Activated T-helper 1 cell treated with anti-CD3 and anti-CD28 coated beads, Interleukin-12 subunit alpha, Interleukin-12 subunit beta, Interleukin-2, Interleukin-4 antibody, amounts not matched to agents 30 ng/mL and 10 ng/mL and 1 ng/mL, durations not matched to agents 14 hours and 24 hours and 36 hours (primary cell): ENCODE data around the gene MVB12B. TPM values are rescaled to one million over a fixed set of nuclear protein-coding genes. Genes with fewer than 3 reads are reported as not detected.

Experiments
- DNase-seq: peaks from one replicate; pipeline ENCODE4 v3.0.0; 2021; ENCODE audit warnings: low spot score
- H3K27ac Mint-ChIP-seq: one replicate; pipeline ENCODE4 v1.8.0; 2021; ENCODE audit warnings: mild to moderate bottlenecking, mixed read lengths
- H3K27me3 Mint-ChIP-seq: one replicate; pipeline ENCODE4 v1.8.0; 2022; ENCODE audit warnings: mild to moderate bottlenecking, moderate library complexity, mixed read lengths; ENCODE audit not compliant: insufficient read depth
- H3K36me3 Mint-ChIP-seq: one replicate; pipeline ENCODE4 v1.8.0; 2021; ENCODE audit warnings: low read depth, mixed read lengths
- H3K4me1 Mint-ChIP-seq: one replicate; pipeline ENCODE4 v1.8.0; 2021; ENCODE audit warnings: low read depth, mixed read lengths
- H3K4me3 Mint-ChIP-seq: one replicate; pipeline ENCODE4 v1.8.0; 2021; ENCODE audit warnings: mild to moderate bottlenecking, moderate library complexity, mixed read lengths
- H3K9me3 Mint-ChIP-seq: one replicate; pipeline ENCODE4 v1.8.0; 2021; ENCODE audit warnings: mixed read lengths
- intact Hi-C: fragments of 100-400 bp; cut with micrococcal nuclease; formaldehyde crosslinking; loops from one replicate; pipeline ENCODE4 v1.15.1; 2024
- total RNA-seq: library from RNA; stranded (reverse); gene quantifications from 2 replicates; pipeline ENCODE4 v1.2.3, GENCODE V29; 2022

Gene MVB12B
- total RNA-seq, 1 donor from 2014 or later = 1.1 TPM

DNA sequence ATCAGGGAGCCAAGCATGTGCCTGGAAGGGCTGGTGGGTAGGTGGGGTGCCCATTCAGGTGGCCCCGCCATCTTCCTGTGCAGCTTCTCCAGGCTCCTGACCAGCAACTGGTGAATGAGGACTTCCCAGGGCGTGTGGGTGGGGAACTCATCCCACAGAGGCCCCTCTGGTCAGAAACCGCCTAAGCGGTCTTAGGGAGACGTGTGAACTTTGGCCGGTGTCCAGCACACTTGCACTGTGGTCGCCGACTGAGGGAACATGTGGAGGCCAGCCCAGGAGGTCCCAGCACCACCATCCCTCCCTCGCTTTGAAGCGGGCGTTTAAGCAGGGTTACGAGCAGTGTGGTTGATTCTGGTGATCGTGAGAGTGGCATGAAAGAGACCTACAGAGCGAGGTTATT is 77.8 kb downstream of the MVB12B start:
- no peaks in the 10 kb centered on the region for H3K9me3 Mint-ChIP-seq

DNA sequence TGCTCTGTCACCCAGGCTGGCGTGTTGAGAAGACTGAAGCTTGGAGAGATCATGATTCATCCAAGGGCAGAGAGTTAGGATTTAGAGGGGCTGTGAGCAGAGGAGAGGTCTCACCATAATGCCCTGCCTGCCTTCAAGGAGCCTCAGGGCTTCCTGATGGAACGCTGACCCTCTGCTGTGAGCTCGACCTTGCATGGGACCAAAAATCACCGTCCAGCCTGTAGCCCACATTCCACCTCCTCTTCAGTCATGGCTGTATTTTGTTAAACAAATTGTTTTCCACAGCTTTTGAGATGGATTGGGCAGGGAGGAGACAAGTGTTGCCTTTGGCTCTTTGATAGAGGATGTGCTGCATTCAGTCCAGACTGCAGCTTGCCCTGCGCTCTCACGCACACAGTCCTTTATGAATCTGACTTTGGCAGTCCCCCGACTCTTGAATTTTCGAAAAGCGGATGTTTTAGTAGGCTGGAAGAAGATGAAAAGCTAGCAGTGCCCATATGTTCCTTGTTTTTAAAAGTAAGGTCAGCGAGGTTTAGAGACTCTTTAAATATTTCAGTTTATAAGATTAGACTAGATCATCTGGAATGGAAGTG is 79.5 kb downstream of the MVB12B start:
- Mint-ChIP-seq H3K36me3 (no peaks in the 10 kb centered on the region), H3K27me3 (peaks cover 14% of the 10 kb centered on the region), H3K4me3 (no peak overlapping the region), H3K9me3 (no peaks in the 10 kb centered on the region), H3K4me1 (peaks cover 27% of the 10 kb centered on the region), H3K27ac (no peak overlapping the region)
- intact Hi-C loops = no loop called here
- no peak for DNase-seq

More for the DNA sequence above, 77.8 kb downstream of the MVB12B start:
- H3K27me3 Mint-ChIP-seq = peaks cover 26% of the 10 kb centered on the region
- no peak overlapping the region for H3K27ac Mint-ChIP-seq
- H3K36me3 Mint-ChIP-seq = no peaks in the 10 kb centered on the region
- no peak for DNase-seq
- H3K4me3 Mint-ChIP-seq = no peak overlapping the region
- peaks cover 22% of the 10 kb centered on the region for H3K4me1 Mint-ChIP-seq
- intact Hi-C loops = no loop called here

DNA sequence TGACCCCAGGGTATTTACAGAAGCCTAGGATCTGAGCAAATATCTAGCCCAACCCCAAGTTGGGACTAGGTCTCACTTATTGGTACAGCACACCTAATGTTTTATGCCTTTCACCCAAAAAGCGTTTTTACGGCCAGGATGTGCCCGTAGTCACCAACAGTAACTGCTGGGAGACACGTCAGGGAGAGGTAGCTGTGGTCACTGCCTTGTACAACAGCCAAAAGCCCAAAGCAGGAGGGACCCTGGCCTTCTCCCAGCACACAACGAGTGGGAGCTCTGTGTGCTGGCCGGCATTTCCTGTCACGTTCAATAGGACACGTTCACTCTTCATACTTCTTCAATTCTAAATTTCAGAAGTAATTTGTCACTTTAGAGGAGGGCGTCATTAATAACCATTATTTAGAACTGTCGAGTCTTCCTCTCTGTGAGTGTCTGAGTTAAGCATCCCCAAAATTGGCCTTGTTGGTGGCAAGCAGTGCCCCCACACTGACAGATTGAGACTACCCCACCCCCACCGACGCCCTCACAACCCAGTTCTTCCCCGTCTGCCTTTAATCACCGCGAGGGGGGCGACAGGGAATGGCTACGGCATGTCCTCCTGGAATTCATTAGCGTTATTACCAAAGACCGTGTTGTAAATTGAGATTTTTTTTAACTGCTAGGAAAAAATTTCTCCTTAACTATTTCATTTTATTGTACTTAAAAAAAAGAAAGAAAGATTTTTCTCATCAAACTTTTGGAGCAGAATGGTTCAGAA is 80.7 kb downstream of the MVB12B start:
- peaks cover 31% of the 10 kb centered on the region for H3K4me1 Mint-ChIP-seq
- H3K4me3 Mint-ChIP-seq = no peak overlapping the region
- no peaks in the 10 kb centered on the region for H3K9me3 Mint-ChIP-seq
- DNase-seq = no peak
- intact Hi-C loops = no loop called here
- H3K27ac Mint-ChIP-seq = no peak overlapping the region
- H3K36me3 Mint-ChIP-seq = no peaks in the 10 kb centered on the region
- peaks cover 11% of the 10 kb centered on the region for H3K27me3 Mint-ChIP-seq

DNA sequence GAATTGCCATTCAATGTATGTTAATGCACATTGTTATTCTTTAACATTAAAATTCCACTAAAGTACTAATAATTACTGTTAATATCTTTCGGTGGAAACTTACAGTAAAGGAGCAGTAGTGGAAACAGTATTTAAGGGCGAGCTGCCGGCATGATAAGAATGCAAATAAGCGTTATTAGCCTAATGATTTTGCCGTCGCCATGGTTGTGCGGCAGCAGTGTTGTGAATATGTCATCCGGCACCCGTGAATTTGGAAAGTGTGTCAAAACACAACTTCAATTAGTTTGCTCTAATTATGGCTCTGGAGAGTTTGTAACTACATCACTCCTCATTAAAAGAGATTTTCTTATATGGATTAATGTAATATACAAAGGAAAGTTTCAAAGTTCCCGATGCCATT is 81.4 kb downstream of the MVB12B start:
- Mint-ChIP-seq H3K36me3 (no peaks in the 10 kb centered on the region), H3K4me1 (peaks cover 33% of the 10 kb centered on the region), H3K27me3 (peaks cover 13% of the 10 kb centered on the region), H3K27ac (no peak overlapping the region), H3K9me3 (no peaks in the 10 kb centered on the region), H3K4me3 (no peak overlapping the region)
- no peak for DNase-seq
- intact Hi-C loops = no loop called here

DNA sequence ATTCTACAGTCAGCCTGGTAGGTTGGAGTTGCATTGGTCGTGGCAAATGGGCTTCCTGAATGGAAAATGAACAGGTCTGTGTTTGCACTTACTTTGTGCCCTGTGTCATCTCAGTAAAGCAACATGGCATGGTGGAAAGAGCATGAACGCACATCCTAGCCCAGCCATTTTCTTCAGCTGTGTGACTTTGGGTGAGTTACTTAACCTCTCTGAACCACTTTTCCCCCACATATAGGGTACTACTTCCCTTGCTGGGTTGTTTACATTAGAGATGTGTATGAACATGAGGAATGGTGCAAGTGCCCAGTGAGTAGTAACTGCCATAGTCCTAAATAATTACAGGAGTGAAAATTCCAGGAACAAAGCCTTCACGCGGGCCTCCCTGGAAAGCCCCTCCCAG is 83.6 kb downstream of the MVB12B start:
- Mint-ChIP-seq H3K4me1 (peaks cover 29% of the 10 kb centered on the region), H3K27ac (no peak overlapping the region), H3K4me3 (no peak overlapping the region), H3K9me3 (no peaks in the 10 kb centered on the region), H3K27me3 (peaks cover 6% of the 10 kb centered on the region), H3K36me3 (no peaks in the 10 kb centered on the region)
- no peak for DNase-seq
- intact Hi-C loops = no loop called here

DNA sequence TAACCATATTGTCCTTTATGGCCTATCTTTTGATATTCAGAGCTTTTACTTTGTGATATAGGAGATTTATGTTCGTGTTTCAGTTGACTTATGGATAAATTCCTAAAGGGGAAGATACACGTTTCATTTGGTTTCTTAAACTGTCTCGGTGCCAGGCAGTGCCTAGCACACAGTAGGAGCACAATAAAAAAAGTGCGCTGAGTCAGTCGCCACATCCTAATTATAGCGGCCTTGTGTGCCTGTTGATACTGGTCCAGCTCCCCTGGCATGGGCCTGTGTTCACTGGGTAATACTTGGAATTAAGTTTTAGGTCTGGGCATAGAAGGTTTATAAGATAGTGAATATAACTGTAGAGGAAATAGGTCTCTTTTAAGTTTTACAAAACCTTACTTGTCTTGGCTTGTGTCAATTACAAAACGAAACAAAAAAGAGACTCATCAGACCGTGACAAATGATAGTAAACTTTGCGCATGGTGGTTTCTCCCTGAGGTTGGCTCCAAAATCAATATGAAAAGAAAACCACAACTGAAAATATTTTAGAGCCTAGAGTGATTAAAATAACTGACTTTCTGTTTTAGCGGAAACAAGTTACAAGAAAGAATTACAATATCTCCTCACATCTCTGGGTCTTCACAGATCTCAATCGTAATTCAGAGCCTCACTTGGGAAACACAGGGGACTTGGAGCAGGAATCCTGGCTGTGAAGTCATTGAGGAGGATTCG is 84.8 kb downstream of the MVB12B start:
- intact Hi-C loops = loop anchor here (1.0 kb wide), 3 partner anchors 14 to 106 kb away; no protein-coding TSS in a partner anchor
- no peaks in the 10 kb centered on the region for H3K36me3 Mint-ChIP-seq
- DNase-seq = peak; percentile 50
- no peaks in the 10 kb centered on the region for H3K9me3 Mint-ChIP-seq
- peak overlapping the region; percentile 71 for H3K4me3 Mint-ChIP-seq
- H3K27me3 Mint-ChIP-seq = peaks cover 6% of the 10 kb centered on the region
- H3K27ac Mint-ChIP-seq = peak overlapping the region; percentile 37
- H3K4me1 Mint-ChIP-seq = peaks cover 29% of the 10 kb centered on the region

DNA sequence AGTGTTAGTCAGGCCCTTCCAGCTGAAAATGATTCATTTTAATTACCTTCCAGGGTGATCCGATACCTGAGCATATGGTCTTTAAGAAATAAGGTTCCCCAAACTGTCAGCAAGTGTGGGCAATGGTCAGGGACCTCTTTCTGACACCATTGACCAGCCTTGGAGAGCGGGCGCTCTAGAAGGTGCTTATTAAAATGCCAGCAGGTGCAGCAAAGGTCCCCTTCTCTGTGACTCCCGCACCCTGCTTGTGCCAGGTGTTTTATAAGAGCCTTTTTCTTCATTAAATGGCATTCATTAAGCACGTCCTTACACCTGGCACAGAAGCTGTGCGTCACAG is 85.3 kb downstream of the MVB12B start:
- Mint-ChIP-seq H3K4me3 (peak overlapping the region; percentile 71), H3K27me3 (peaks cover 6% of the 10 kb centered on the region), H3K4me1 (peaks cover 29% of the 10 kb centered on the region), H3K9me3 (no peaks in the 10 kb centered on the region), H3K27ac (peak overlapping the region; percentile 37), H3K36me3 (no peaks in the 10 kb centered on the region)
- DNase-seq = no peak
- intact Hi-C loops = loop anchor here (1.0 kb wide), 3 partner anchors 15 to 105 kb away; no protein-coding TSS in a partner anchor

DNA sequence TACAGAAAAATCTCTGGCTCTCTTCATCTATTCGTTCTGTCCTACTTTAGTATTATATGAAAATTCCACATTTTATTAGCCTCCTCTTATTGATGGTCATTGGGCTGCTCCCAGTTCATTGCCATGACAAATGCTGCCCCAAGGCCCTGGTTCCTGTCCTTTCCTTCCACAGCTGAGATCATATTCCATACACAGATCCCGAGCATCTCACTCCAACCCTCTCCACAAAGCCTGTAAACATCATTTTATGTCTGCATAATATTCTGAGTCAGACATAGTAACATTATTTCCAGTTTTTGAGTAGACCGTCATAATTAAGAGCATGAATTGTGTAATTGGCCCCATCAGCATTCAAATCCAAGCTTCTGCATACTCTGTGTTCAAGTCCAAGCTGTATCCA is 86.3 kb downstream of the MVB12B start:
- intact Hi-C loops = no loop called here
- H3K9me3 Mint-ChIP-seq = no peaks in the 10 kb centered on the region
- H3K27ac Mint-ChIP-seq = peak overlapping the region; percentile 6
- no peak overlapping the region for H3K4me3 Mint-ChIP-seq
- no peak for DNase-seq
- H3K27me3 Mint-ChIP-seq = peaks cover 3% of the 10 kb centered on the region
- H3K4me1 Mint-ChIP-seq = peaks cover 29% of the 10 kb centered on the region
- H3K36me3 Mint-ChIP-seq = no peaks in the 10 kb centered on the region

DNA sequence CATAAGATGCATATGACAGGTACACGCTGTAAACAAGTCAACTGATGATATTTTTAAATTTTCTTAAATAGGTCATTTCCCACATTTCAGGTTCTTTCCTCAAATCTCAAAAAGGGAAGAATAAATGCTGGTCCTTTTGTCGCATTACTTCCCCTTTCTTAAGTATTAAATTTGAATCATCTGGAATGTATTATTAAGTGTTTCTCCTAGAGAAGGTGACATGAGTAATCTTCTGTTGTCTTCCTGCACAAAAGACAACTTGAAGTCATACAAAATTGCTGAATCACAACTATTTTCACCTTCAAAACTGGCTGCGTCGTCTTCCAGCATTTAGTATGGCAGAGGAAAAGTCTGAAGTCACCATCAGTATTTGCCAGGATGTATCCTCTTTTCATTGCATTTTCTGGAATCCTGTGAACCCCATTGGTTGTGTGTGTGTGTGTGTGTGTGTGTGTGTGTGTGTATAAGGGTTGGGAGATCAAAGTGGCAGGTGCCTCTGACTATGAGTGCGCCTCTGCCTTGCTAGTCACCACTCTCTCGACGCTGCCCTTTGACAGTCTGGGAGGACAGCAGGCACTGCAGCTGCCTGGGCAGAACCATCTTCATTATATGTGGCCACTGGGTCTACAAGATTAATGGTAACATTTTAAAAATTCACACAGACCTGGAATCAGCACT is 86.9 kb downstream of the MVB12B start:
- no peaks in the 10 kb centered on the region for H3K36me3 Mint-ChIP-seq
- H3K4me1 Mint-ChIP-seq = peaks cover 29% of the 10 kb centered on the region
- H3K27ac Mint-ChIP-seq = no peak overlapping the region
- intact Hi-C loops = no loop called here
- DNase-seq = no peak
- peaks cover 3% of the 10 kb centered on the region for H3K27me3 Mint-ChIP-seq
- H3K9me3 Mint-ChIP-seq = no peaks in the 10 kb centered on the region
- H3K4me3 Mint-ChIP-seq = no peak overlapping the region

DNA sequence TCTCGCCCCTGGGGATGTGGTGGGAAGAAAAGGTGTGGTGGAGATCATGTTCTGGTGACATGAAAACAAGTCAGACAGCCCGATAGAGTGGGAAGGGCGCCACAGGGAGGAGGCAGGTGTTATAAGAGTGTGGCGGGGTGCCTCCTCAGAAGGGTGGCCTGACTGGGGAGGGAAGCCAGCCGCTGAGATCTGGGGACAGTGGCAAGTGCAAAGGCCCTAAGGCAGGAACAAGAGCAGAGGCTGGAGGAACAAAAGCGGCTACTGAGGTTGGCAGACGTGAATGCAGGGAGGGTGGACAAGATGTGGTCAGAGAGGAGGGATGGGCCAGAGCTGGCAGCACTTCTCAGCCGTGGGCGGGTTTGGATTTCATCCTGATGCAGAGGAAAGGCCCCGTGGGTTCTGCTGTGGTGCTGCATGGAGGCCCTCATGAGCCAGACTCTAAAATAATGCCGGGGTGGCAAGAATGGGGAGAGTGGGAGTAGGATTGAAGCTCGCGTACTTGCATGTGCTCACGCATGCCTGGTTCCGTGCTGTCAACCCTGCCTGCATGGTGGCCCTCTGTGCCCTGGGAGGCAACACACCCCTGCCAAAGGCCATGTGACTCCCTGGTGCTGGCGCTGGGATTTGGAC is 89.2 kb downstream of the MVB12B start:
- Mint-ChIP-seq H3K4me1 (peaks cover 23% of the 10 kb centered on the region), H3K27me3 (peaks cover 3% of the 10 kb centered on the region), H3K36me3 (no peaks in the 10 kb centered on the region), H3K9me3 (no peaks in the 10 kb centered on the region), H3K4me3 (no peak overlapping the region), H3K27ac (no peak overlapping the region)
- intact Hi-C loops = no loop called here
- DNase-seq = no peak

DNA sequence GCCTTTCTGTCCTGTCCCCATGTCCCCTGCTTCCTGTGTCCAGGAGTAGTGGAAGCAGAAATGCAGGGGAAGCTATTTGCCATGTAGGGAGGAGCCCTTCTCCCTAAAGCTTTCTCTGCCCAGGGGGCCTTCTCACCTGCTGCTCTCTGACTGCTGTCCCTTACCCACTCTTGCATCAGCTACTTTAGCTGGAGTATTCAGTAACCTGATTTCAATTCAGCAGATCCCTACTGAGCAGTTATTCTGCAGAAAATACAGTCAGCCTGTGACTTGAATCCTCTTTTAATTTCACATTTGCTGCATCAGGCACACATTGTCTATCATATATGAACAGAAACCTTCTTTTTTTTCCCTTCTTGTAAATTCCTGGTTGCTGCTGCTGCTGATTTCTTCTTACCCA is 90.4 kb downstream of the MVB12B start:
- Mint-ChIP-seq H3K9me3 (no peaks in the 10 kb centered on the region), H3K4me1 (peaks cover 11% of the 10 kb centered on the region), H3K4me3 (no peak overlapping the region), H3K36me3 (no peaks in the 10 kb centered on the region), H3K27ac (no peak overlapping the region), H3K27me3 (peaks cover 3% of the 10 kb centered on the region)
- no peak for DNase-seq
- intact Hi-C loops = no loop called here

DNA sequence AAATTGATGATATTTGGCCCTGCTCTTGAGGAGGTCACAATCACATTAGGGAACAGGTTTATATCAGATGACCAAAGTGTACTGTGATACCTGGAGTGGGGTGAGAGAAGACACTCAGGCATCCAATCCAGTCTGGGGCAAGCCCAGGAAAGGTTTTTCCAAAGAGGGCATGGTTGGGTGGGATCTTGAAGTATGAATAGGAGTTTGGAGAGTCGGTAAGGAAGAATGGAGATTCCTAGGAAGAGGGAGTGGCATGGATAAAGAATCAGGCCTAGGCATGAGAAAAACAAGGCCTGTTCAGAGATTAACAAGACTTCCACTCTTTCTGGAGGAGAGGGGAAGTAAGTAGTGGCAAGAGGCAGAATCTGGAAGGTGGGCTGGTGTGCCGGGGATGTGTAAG is 91.1 kb downstream of the MVB12B start:
- intact Hi-C loops = no loop called here
- Mint-ChIP-seq H3K36me3 (no peaks in the 10 kb centered on the region), H3K4me1 (peaks cover 5% of the 10 kb centered on the region), H3K9me3 (no peaks in the 10 kb centered on the region), H3K4me3 (no peak overlapping the region), H3K27ac (no peak overlapping the region), H3K27me3 (peaks cover 3% of the 10 kb centered on the region)
- no peak for DNase-seq
